ENCODE data around the gene IMPACT. TPM values are rescaled to one million over a fixed set of nuclear protein-coding genes. Genes with fewer than 3 reads are reported as not detected.

Gene IMPACT
- total RNA-seq, 1 experiment from 2014 or later, result 29.0 TPM

- ChIA-PET POLR2A (ENCODE audit: unreplicated experiment) (no interaction called here), CTCF (no interaction called here)
- Histone ChIP-seq H3K27ac (no peak overlapping the region), H3K4me1 (replicated peaks; ENCODE audit: insufficient read depth) (peaks cover 9% of the 10 kb centered on the region; the same call in 1 of the 2 replicates), H4K20me1 (ENCODE audit: insufficient read depth) (no peaks in the 10 kb centered on the region), H3K36me3 (ENCODE audit: low read depth) (no peaks in the 10 kb centered on the region), H3K27me3 (ENCODE audit: insufficient read depth, low read depth) (no peaks in the 10 kb centered on the region), H3K79me2 (ENCODE audit: low read depth) (no peaks in the 10 kb centered on the region), H3F3A (ENCODE audit: insufficient read depth, low read depth) (no peaks in the 10 kb centered on the region), H3K4me3 (no peak overlapping the region), H3K9me3 (ENCODE audit: insufficient read depth, low read depth) (no peaks in the 10 kb centered on the region), H2AFZ (no peak overlapping the region), H3K9me2 (ENCODE audit: insufficient read depth) (no peaks in the 10 kb centered on the region), H3K4me2 (no peak overlapping the region)
- no peak for DNase-seq
- TF ChIP-seq, protein P1, sequence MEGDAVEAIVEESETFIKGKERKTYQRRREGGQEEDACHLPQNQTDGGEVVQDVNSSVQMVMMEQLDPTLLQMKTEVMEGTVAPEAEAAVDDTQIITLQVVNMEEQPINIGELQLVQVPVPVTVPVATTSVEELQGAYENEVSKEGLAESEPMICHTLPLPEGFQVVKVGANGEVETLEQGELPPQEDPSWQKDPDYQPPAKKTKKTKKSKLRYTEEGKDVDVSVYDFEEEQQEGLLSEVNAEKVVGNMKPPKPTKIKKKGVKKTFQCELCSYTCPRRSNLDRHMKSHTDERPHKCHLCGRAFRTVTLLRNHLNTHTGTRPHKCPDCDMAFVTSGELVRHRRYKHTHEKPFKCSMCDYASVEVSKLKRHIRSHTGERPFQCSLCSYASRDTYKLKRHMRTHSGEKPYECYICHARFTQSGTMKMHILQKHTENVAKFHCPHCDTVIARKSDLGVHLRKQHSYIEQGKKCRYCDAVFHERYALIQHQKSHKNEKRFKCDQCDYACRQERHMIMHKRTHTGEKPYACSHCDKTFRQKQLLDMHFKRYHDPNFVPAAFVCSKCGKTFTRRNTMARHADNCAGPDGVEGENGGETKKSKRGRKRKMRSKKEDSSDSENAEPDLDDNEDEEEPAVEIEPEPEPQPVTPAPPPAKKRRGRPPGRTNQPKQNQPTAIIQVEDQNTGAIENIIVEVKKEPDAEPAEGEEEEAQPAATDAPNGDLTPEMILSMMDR (conservative IDR thresholded peaks at IDR 0.05), result no peak
- no peak for TF ChIP-seq EZH2 (IDR thresholded peaks at IDR 0.05; ENCODE audit: low read depth)
- intact Hi-C loops (cut with micrococcal nuclease; ENCODE audit: unreplicated experiment), result loop anchor here (5.0 kb wide), 1 partner anchor 33 kb away; no protein-coding TSS in a partner anchor
- no TSS peak for BruUV-seq (replicated peaks)
Measured at GRCh38 chr18:24395049-24395795, 31.2 kb upstream of the IMPACT start.

DNA sequence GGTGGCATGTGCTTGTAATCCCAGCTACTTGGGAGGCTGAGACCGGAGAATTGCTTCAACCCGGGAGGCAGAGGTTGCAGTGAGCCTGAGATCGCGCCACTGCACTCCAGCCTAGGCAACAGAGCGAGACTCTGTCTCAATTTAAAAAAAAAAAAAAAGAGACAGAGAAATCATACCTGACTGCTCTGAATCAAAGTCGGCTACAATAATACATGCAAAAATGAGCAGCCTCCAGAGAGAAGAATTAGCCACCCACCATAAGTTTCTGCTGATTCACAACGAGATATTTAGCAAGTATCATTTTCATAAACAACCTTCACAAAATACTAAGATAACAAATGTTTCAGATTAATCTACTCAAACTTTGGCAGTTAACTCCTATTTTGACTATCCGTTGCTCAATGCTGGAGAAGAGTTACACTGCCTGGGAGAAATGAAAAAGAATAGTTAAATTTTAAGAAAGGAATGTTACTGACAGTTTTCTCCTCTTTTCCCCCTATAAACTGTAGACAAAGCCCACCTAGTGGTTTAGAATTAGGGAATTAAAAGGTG lies 30.3 kb upstream of the IMPACT start:
- Histone ChIP-seq H4K20me1 (ENCODE audit: insufficient read depth) (no peaks in the 10 kb centered on the region), H3K4me2 (peak overlapping the region; percentile 92), H3K9me2 (ENCODE audit: insufficient read depth) (no peaks in the 10 kb centered on the region), H3K27me3 (ENCODE audit: insufficient read depth, low read depth) (no peaks in the 10 kb centered on the region), H3K79me2 (ENCODE audit: low read depth) (no peaks in the 10 kb centered on the region), H3K4me3 (peak overlapping the region; percentile 71; the same call in 1 of the 2 replicates), H3F3A (ENCODE audit: insufficient read depth, low read depth) (no peaks in the 10 kb centered on the region), H2AFZ (no peak overlapping the region), H3K27ac (no peak overlapping the region), H3K4me1 (replicated peaks; ENCODE audit: insufficient read depth) (peaks cover 9% of the 10 kb centered on the region; the same call in 1 of the 2 replicates), H3K9me3 (ENCODE audit: insufficient read depth, low read depth) (no peaks in the 10 kb centered on the region), H3K36me3 (ENCODE audit: low read depth) (no peaks in the 10 kb centered on the region)
- no peak for DNase-seq
- intact Hi-C loops (cut with micrococcal nuclease; ENCODE audit: unreplicated experiment), result loop anchor here (5.0 kb wide), 1 partner anchor 34 kb away; no protein-coding TSS in a partner anchor
- TF ChIP-seq, protein P1 (conservative IDR thresholded peaks at IDR 0.05), result no peak
- TF ChIP-seq EZH2 (IDR thresholded peaks at IDR 0.05; ENCODE audit: low read depth), result no peak
- ChIA-PET POLR2A (ENCODE audit: unreplicated experiment) (no interaction called here), CTCF (no interaction called here)
- BruUV-seq (replicated peaks), result no TSS peak

DNA sequence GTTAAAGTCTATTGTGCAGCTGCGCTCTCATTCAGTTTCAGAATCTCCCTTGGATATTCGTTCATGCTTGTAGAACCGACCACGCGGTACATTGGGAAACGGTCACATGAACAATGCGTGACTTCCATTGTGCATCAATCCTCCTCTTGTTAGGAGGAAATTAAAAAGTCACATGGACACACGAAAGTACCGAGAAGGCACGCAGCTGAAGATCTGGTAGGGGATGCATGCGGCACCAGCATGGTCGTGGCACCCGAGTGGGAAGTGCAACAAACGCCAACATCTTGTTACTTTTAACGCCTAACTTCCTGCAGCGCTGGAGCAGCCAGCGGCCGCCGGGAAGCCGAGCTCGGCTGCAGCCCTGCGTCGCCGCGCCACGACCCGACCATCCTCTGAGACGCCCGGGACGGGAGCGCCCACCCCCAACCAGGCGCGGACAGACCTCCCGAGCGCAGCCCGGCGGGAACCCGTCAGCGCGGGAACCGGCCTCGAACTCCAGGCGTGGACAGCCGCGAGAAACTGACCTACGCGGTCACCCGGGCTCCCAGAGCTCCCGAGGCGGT lies 29.3 kb upstream of the IMPACT start:
- peak overlapping the region; percentile 99 for H2AFZ ChIP-seq
- TF ChIP-seq, protein P1 (conservative IDR thresholded peaks at IDR 0.05), result no peak
- TF ChIP-seq EZH2 (IDR thresholded peaks at IDR 0.05; ENCODE audit: low read depth), result no peak
- CTCF ChIA-PET, result no interaction called here
- H3K4me3 ChIP-seq, result peak overlapping the region; percentile 71
- H3K9me2 ChIP-seq (ENCODE audit: insufficient read depth), result no peaks in the 10 kb centered on the region
- POLR2A ChIA-PET (ENCODE audit: unreplicated experiment), result no interaction called here
- no peaks in the 10 kb centered on the region for H3K79me2 ChIP-seq (ENCODE audit: low read depth)
- peaks cover 9% of the 10 kb centered on the region; the same call in 1 of the 2 replicates for H3K4me1 ChIP-seq (replicated peaks; ENCODE audit: insufficient read depth)
- no peak overlapping the region for H3K27ac ChIP-seq
- H3K36me3 ChIP-seq (ENCODE audit: low read depth), result no peaks in the 10 kb centered on the region
- intact Hi-C loops (cut with micrococcal nuclease; ENCODE audit: unreplicated experiment), result loop anchor here (5.0 kb wide), 1 partner anchor 35 kb away; no protein-coding TSS in a partner anchor
- no peaks in the 10 kb centered on the region for H4K20me1 ChIP-seq (ENCODE audit: insufficient read depth)
- H3F3A ChIP-seq (ENCODE audit: insufficient read depth, low read depth), result no peaks in the 10 kb centered on the region
- peak overlapping the region; percentile 92 for H3K4me2 ChIP-seq
- TSS peak; percentile 70 for BruUV-seq (replicated peaks)
- DNase-seq, result peak; percentile 16 to 36
- H3K9me3 ChIP-seq (ENCODE audit: insufficient read depth, low read depth), result no peaks in the 10 kb centered on the region
- H3K27me3 ChIP-seq (ENCODE audit: insufficient read depth, low read depth), result no peaks in the 10 kb centered on the region
